Pulmonary artery endothelial cell (primary cell): Measurements from ENCODE around the gene LPAR4. TPM values are rescaled to one million over a fixed set of nuclear protein-coding genes. Genes with fewer than 3 reads are reported as not detected.

ENCODE experiments used
- total RNA-seq: library from RNA; depleted of rRNA; stranded (reverse); fragments of >200 nt; gene quantifications from 2 replicates; pipeline ENCODE4 v1.2.3, GENCODE V29; 2014

Gene LPAR4
- total RNA-seq, 1 donor from 2014 or later = under 0.01 TPM

Other genes with a start within 250 kb of the LPAR4 start
- gene RTL3, start 88.4 kb upstream of the LPAR4 start, total RNA-seq = not detected in 2 replicates
- gene P2RY10, start 197.7 kb downstream of the LPAR4 start, total RNA-seq = not detected in 2 replicates